HepG2 (cell line): Measurements from ENCODE around the gene LARP1. TPM values are rescaled to one million over a fixed set of nuclear protein-coding genes. Genes with fewer than 3 reads are reported as not detected.

Experiments used
- ATF3 ChIP-seq: sonication (generic); formaldehyde crosslinking; IDR thresholded peaks from 2 replicates; pipeline ENCODE4 v1.4.0; 2020; ENCODE audit warnings: missing genetic modification reagents
- FOXA3 ChIP-seq: IDR thresholded peaks from 2 replicates; pipeline ENCODE4 v1.6.1; 2016; ENCODE audit warnings: missing genetic modification reagents, missing compliant biosample characterization
- GPN1 ChIP-seq: sonication (generic); formaldehyde crosslinking; IDR thresholded peaks from 2 replicates; pipeline ENCODE4 v1.5.1; 2020; ENCODE audit warnings: missing genetic modification reagents, borderline replicate concordance
- HNF4A ChIP-seq: sonication (generic); formaldehyde crosslinking; IDR thresholded peaks from 2 replicates; pipeline ENCODE4 v1.4.0; 2020; ENCODE audit warnings: missing genetic modification reagents
- IRF2 ChIP-seq: IDR thresholded peaks from 2 replicates; pipeline ENCODE4 v1.6.1; 2018; ENCODE audit warnings: missing genetic modification reagents, missing compliant biosample characterization
- SIX1 ChIP-seq: sonication (generic); formaldehyde crosslinking; IDR thresholded peaks from 2 replicates; pipeline ENCODE4 v1.4.0; 2020; ENCODE audit warnings: missing genetic modification reagents, borderline replicate concordance
- SOX13 ChIP-seq, 3 experiments: fragments of 450-650 bp in 1 of 3; sonication (generic) in 1 of 3; formaldehyde crosslinking in 1 of 3; IDR thresholded peaks in 2 of 3; conservative IDR thresholded peaks in 1 of 3; 2 replicates each; pipeline versions ENCODE4 v1.5.0 to v1.6.1; 2016 to 2020; ENCODE audit warnings: antibody characterized with exemption in 1 of 3, mild to moderate bottlenecking in 1 of 3, missing compliant biosample characterization in 1 of 3, missing genetic modification reagents in 1 of 3, moderate library complexity in 1 of 3
- ZNF644 ChIP-seq: IDR thresholded peaks from 2 replicates; pipeline ENCODE4 v1.6.1; 2016; ENCODE audit warnings: low read depth
- ZSCAN20 ChIP-seq: sonication (generic); formaldehyde crosslinking; IDR thresholded peaks from 2 replicates; pipeline ENCODE4 v1.4.0; 2020; ENCODE audit warnings: missing genetic modification reagents, mild to moderate bottlenecking, borderline replicate concordance
- polyA plus RNA-seq, 8 experiments: library from polyadenylated mRNA; depleted of rRNA in 3 of 8; stranded (reverse) in 7 of 8; unstranded in 1 of 8; fragments of >200 nt; fragmentation: Illumina TruSeq in 4 of 8; extraction: Trizol in 4 of 8; gene quantifications; 2 replicates each; pipeline versions ENCODE4 v1.2.1 to v1.2.3, GENCODE V29; 2011 to 2016; ENCODE audit warnings: low read depth in 4 of 8, missing spikeins in 1 of 8, mixed read lengths in 1 of 8; ENCODE audit not compliant: insufficient read depth in 1 of 8
- total RNA-seq, 5 experiments: library from RNA; depleted of rRNA; stranded (reverse); fragments of >200 nt; fragmentation: Illumina TruSeq; extraction: Trizol; gene quantifications; 2 replicates each; pipeline ENCODE4 v1.2.3, GENCODE V29; 2016; ENCODE audit warnings: low read depth in 1 of 5
- TF ChIP-seq, protein P1 (sequence below): sonication (generic); formaldehyde crosslinking; IDR thresholded peaks from 2 replicates; pipeline ENCODE4 v1.4.0; 2020; ENCODE audit warnings: missing genetic modification reagents
- TF ChIP-seq, protein P2 (sequence below): sonication (generic); formaldehyde crosslinking; IDR thresholded peaks from 2 replicates; pipeline ENCODE4 v1.4.0; 2020; ENCODE audit warnings: mild to moderate bottlenecking, missing genetic modification reagents

The LARP1 gene
- total and polyA plus RNA-seq, 2 of the 13 experiments (the other 11 are each of a cell fraction or from before 2014, with no cell fraction given): 45.2 to 61.4 TPM

DNA sequence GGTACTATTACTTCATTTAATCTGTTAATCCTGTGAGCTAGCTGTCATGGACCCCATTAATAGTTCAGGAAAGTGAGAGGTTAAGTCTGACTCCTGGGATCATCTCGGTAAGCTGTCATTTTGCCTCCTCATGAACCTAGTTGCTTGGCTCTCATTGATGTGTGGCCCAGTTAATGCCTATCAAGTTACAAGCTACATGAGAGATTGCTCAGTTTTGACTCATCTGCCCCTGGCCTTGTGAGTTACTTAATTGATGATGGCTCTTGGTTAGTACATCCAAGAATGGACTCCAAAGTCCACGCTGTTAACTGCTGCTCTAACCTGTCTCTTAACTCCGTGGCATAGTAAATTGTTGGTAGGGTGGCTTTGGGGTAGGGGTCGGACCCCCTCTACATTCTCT lies 23.9 kb downstream of the LARP1 start (continued):
- TF ChIP-seq, protein P1, sequence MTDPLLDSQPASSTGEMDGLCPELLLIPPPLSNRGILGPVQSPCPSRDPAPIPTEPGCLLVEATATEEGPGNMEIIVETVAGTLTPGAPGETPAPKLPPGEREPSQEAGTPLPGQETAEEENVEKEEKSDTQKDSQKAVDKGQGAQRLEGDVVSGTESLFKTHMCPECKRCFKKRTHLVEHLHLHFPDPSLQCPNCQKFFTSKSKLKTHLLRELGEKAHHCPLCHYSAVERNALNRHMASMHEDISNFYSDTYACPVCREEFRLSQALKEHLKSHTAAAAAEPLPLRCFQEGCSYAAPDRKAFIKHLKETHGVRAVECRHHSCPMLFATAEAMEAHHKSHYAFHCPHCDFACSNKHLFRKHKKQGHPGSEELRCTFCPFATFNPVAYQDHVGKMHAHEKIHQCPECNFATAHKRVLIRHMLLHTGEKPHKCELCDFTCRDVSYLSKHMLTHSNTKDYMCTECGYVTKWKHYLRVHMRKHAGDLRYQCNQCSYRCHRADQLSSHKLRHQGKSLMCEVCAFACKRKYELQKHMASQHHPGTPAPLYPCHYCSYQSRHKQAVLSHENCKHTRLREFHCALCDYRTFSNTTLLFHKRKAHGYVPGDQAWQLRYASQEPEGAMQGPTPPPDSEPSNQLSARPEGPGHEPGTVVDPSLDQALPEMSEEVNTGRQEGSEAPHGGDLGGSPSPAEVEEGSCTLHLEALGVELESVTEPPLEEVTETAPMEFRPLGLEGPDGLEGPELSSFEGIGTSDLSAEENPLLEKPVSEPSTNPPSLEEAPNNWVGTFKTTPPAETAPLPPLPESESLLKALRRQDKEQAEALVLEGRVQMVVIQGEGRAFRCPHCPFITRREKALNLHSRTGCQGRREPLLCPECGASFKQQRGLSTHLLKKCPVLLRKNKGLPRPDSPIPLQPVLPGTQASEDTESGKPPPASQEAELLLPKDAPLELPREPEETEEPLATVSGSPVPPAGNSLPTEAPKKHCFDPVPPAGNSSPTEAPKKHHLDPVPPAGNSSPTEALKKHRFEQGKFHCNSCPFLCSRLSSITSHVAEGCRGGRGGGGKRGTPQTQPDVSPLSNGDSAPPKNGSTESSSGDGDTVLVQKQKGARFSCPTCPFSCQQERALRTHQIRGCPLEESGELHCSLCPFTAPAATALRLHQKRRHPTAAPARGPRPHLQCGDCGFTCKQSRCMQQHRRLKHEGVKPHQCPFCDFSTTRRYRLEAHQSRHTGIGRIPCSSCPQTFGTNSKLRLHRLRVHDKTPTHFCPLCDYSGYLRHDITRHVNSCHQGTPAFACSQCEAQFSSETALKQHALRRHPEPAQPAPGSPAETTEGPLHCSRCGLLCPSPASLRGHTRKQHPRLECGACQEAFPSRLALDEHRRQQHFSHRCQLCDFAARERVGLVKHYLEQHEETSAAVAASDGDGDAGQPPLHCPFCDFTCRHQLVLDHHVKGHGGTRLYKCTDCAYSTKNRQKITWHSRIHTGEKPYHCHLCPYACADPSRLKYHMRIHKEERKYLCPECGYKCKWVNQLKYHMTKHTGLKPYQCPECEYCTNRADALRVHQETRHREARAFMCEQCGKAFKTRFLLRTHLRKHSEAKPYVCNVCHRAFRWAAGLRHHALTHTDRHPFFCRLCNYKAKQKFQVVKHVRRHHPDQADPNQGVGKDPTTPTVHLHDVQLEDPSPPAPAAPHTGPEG (CRISPR knock-in tag): no peak
- TF ChIP-seq FOXA3 (CRISPR knock-in tag): peak; percentile 47
- peak; percentile 54; the same call in 1 of the 2 replicates for TF ChIP-seq ZNF644
- 0 out of 2 replicates have a peak, but pooled peaks have one; percentile 16 for TF ChIP-seq ATF3 (CRISPR knock-in tag)
- peak; percentile 56 for TF ChIP-seq HNF4A (CRISPR knock-in tag)
- no peak for TF ChIP-seq GPN1 (CRISPR knock-in tag)
- TF ChIP-seq SOX13 (IDR thresholded peaks at IDR 0.05): no peak
- peak in 1 of 2 experiments; percentile 11; a peak in 1 of 4 replicates for TF ChIP-seq SOX13 (CRISPR knock-in tag; conservative IDR thresholded peaks at IDR 0.05 in 1 of 2, IDR thresholded peaks at IDR 0.05 in 1 of 2)
- TF ChIP-seq ZSCAN20 (CRISPR knock-in tag): no peak
- 0 out of 2 replicates have a peak, but pooled peaks have one; percentile 19 for TF ChIP-seq IRF2 (CRISPR knock-in tag)
- TF ChIP-seq, protein P2, sequence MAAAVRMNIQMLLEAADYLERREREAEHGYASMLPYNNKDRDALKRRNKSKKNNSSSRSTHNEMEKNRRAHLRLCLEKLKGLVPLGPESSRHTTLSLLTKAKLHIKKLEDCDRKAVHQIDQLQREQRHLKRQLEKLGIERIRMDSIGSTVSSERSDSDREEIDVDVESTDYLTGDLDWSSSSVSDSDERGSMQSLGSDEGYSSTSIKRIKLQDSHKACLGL (CRISPR knock-in tag): no peak
- TF ChIP-seq SIX1 (CRISPR knock-in tag): peak; percentile 95
- TF ChIP-seq, all 625 proteins: peak for 17
